D721Med (cell line): ENCODE results near the gene INTS3.
"Not testable (repeated sequence)": the region's sequence is repeated elsewhere in the genome, so short reads cannot be mapped to it uniquely, and the experiment has no call there.

Experiments used
- DNase-seq: peaks from one replicate; pipeline ENCODE4 v3.0.0; 2011; ENCODE audit warnings: low spot score; ENCODE audit not compliant: insufficient read length
- FAIRE-seq: peaks from 2 replicates; lab custom pipeline; 2011; peaks lifted over from hg19 to GRCh38; lab: Jason Lieb, UNC
- CTCF ChIP-seq: IDR thresholded peaks from 2 replicates; pipeline ENCODE4 v1.5.1; 2012; ENCODE audit warnings: mild to moderate bottlenecking, control low read depth; ENCODE audit not compliant: insufficient read depth; ENCODE audit errors: missing control alignments

The INTS3 gene

GRCh38 chr1:153763365-153764225 lies 35.7 kb downstream of the INTS3 start:
- TF ChIP-seq CTCF: no peak
- FAIRE-seq (no peak), DNase-seq (no peak)

GRCh38 chr1:153764310-153764709 lies 36.5 kb downstream of the INTS3 start:
- no peak for FAIRE-seq
- DNase-seq: no peak
- no peak for TF ChIP-seq CTCF

DNA sequence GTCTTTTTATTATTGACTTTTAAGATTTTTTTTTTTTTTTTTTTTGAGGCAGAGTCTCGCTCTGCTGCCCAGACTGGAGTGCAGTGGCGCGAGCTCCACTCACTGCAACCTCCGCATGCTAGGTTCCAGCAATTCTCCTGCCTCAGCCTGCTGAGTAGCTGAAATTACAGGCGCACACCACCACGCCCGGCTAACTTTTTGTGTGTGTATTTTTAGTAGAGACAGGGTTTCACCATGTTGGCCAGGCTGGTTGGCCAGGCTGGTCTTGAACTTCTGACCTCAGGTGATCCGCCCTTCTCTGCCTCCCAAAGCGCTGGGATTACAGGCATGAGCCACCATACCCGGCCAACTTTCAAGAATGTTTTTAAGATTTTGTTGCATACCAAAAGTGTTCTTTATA lies 38.8 kb downstream of the INTS3 start:
- FAIRE-seq, DNase-seq: not testable (repeated sequence)

GRCh38 chr1:153767519-153767918 lies 39.7 kb downstream of the INTS3 start:
- FAIRE-seq: no peak

DNA sequence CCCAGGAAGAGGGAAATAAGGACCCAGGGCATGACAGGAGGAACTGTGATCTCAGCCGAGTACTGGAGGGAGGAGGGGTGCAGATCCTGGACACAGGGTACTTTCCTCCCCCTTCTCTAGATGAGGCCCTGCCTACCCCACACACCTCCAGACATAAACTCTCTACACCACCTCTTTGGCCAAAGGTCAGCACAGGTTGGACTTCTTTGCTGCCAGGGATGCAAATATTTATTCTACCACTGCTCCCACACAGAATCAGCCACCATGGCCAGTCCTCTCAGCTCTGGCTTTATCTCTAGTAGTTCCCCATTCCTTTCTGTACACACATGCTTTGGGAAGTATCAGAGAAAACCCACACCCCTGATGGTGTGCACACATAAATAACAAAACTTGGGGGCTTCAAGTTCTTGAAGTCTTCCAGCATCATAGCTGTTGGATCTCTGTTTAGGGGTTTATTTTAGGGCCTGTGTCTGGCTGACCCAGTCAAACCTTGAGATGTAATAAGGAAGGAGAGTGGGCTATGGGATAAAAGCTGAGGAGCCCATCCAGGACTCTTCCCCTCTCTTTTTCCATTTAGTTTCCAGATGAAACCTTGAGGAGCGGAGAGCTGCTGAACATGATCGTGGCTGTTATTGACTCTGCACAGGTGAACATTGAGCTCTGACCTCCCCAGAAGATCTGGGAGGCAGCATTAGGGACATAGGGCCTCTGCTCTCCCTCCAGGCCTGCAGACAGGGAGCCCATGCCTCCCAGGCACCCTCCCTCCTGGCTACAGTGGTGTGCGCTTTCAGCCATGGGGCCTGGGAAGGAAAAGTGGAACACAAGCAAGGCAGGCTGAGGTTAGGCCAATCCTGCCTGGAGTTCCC lies 40.7 kb downstream of the INTS3 start:
- no peak for DNase-seq
- TF ChIP-seq CTCF: no peak
- FAIRE-seq: no peak

More at GRCh38 chr1:153767519-153767918, 39.7 kb downstream of the INTS3 start:
- no peak for DNase-seq
- TF ChIP-seq CTCF: no peak

DNA sequence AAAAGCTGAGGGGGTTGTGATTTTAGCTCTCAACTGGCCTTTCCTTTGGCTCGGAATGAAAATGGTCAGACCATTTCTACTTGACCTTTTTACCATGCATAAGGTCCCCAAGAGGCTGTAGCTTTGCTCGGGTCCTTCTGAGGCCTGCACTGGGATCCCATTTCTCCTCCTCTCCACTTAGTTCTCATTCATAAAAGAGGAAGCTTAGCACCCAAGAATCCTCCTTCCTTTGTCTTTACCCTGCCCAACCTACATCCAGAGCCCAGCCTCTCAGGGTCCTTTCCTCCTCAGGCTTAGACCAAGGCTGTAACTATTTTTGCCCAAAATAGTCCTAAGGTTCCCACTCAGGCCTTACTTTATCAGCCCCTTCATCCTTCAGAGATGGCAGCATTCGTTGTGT lies 41.4 kb downstream of the INTS3 start:
- TF ChIP-seq CTCF: no peak
- FAIRE-seq: no peak
- DNase-seq: no peak

DNA sequence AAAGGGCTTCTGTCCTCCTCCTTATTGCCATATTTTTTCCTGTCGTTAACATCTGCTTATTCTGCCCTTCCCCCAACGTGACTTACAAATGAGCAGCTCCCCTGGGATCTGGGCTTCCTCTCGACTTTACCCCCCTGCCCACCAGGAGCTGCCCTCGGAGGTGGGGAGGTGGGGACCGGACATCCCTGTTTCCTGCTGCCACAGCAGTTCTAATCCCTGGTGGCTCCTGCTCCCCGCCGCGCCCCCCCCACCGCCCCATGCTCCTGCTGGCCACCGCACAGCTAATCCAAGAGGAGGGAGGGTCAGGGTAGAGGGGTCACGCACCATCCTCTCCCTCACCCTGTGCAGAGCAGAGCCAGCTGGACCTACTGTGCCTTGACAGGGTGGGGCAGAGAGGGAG lies 42.9 kb downstream of the INTS3 start:
- no peak for FAIRE-seq
- no peak for DNase-seq
- TF ChIP-seq CTCF: no peak
